HepG2 (cell line): ENCODE measurements around the gene IQCN. TPM values are rescaled to one million over a fixed set of nuclear protein-coding genes. Genes with fewer than 3 reads are reported as not detected.

Experiments
- ARID3A ChIP-seq: IDR thresholded peaks from 2 replicates; pipeline ENCODE4 v1.6.1; 2012; ENCODE audit warnings: low read depth, low read length, improper control_type of control experiment
- CHD4 ChIP-seq: fragments of 200-600 bp; sonication (generic); IDR thresholded peaks from 2 replicates; pipeline ENCODE4 v1.7.0; 2017; ENCODE audit warnings: mild to moderate bottlenecking, low read length, borderline replicate concordance
- DRAP1 ChIP-seq: IDR thresholded peaks from 2 replicates; pipeline ENCODE4 v1.6.1; 2016; ENCODE audit warnings: missing genetic modification reagents, missing compliant biosample characterization
- IKZF1 ChIP-seq: fragments of 450-650 bp; IDR thresholded peaks from 2 replicates; pipeline ENCODE4 v1.7.1; 2016
- IRF2 ChIP-seq: IDR thresholded peaks from 2 replicates; pipeline ENCODE4 v1.6.1; 2018; ENCODE audit warnings: missing genetic modification reagents, missing compliant biosample characterization
- IRX3 ChIP-seq: sonication (generic); formaldehyde crosslinking; IDR thresholded peaks from 2 replicates; pipeline ENCODE4 v1.8.1; 2023; ENCODE audit warnings: mild to moderate bottlenecking, low read depth, missing genetic modification reagents, borderline replicate concordance
- KAT8 ChIP-seq: IDR thresholded peaks from 2 replicates; pipeline ENCODE4 v1.6.1; 2016; ENCODE audit warnings: missing genetic modification reagents, missing compliant biosample characterization
- KLF13 ChIP-seq: sonication (generic); formaldehyde crosslinking; IDR thresholded peaks from 2 replicates; pipeline ENCODE4 v1.4.0; 2020; ENCODE audit warnings: mild to moderate bottlenecking, missing genetic modification reagents
- KMT2B ChIP-seq: IDR thresholded peaks from 2 replicates; pipeline ENCODE4 v1.6.1; 2016; ENCODE audit warnings: missing genetic modification reagents, missing compliant biosample characterization
- MNT ChIP-seq: fragments of 450-650 bp; IDR thresholded peaks from 2 replicates; pipeline ENCODE4 v1.6.1; 2016
- SNAPC5 ChIP-seq: sonication (generic); formaldehyde crosslinking; IDR thresholded peaks from 2 replicates; pipeline ENCODE4 v1.8.1; 2023; ENCODE audit warnings: mild to moderate bottlenecking, missing genetic modification reagents, borderline replicate concordance
- YY1 ChIP-seq: IDR thresholded peaks from 2 replicates; pipeline ENCODE4 v1.6.1; 2011; ENCODE audit warnings: low read length, low read depth, moderate library complexity, mild to moderate bottlenecking; ENCODE audit not compliant: insufficient read depth, insufficient replicate concordance
- ZBTB33 ChIP-seq: sonication (generic); formaldehyde crosslinking; IDR thresholded peaks from 2 replicates; pipeline ENCODE4 v1.4.0; 2020; ENCODE audit warnings: missing genetic modification reagents
- ZKSCAN5 ChIP-seq: sonication (generic); formaldehyde crosslinking; IDR thresholded peaks from 2 replicates; pipeline ENCODE4 v1.5.1; 2020; ENCODE audit warnings: mild to moderate bottlenecking, missing genetic modification reagents
- ZNF33A ChIP-seq: sonication (generic); formaldehyde crosslinking; IDR thresholded peaks from 2 replicates; pipeline ENCODE4 v1.5.1; 2020; ENCODE audit warnings: missing genetic modification reagents, mild to moderate bottlenecking, moderate library complexity, borderline replicate concordance
- ZNF574 ChIP-seq: sonication (generic); formaldehyde crosslinking; IDR thresholded peaks from 2 replicates; pipeline ENCODE4 v1.4.0; 2020; ENCODE audit warnings: missing genetic modification reagents
- ZNF589 ChIP-seq: sonication (generic); formaldehyde crosslinking; conservative IDR thresholded peaks from 2 replicates; pipeline ENCODE4 v1.8.0; 2022; ENCODE audit warnings: mild to moderate bottlenecking, moderate library complexity, missing genetic modification reagents
- ZNF724P ChIP-seq: sonication (generic); formaldehyde crosslinking; IDR thresholded peaks from 2 replicates; pipeline ENCODE4 v1.8.0; 2022; ENCODE audit warnings: missing genetic modification reagents, borderline replicate concordance
- ZNF747 ChIP-seq: sonication (generic); formaldehyde crosslinking; IDR thresholded peaks from 2 replicates; pipeline ENCODE4 v1.8.1; 2023; ENCODE audit warnings: missing genetic modification reagents, mild to moderate bottlenecking, borderline replicate concordance
- ZSCAN30 ChIP-seq: sonication (generic); formaldehyde crosslinking; IDR thresholded peaks from 2 replicates; pipeline ENCODE4 v1.5.0; 2020; ENCODE audit warnings: mild to moderate bottlenecking, missing genetic modification reagents
- polyA plus RNA-seq, 8 experiments: library from polyadenylated mRNA; depleted of rRNA in 3 of 8; stranded (reverse) in 7 of 8; unstranded in 1 of 8; fragments of >200 nt; fragmentation: Illumina TruSeq in 4 of 8; extraction: Trizol in 4 of 8; gene quantifications; 2 replicates each; pipeline versions ENCODE4 v1.2.1 to v1.2.3, GENCODE V29; 2011 to 2016; ENCODE audit warnings: low read depth in 4 of 8, missing spikeins in 1 of 8, mixed read lengths in 1 of 8; ENCODE audit not compliant: insufficient read depth in 1 of 8
- total RNA-seq, 5 experiments: library from RNA; depleted of rRNA; stranded (reverse); fragments of >200 nt; fragmentation: Illumina TruSeq; extraction: Trizol; gene quantifications; 2 replicates each; pipeline ENCODE4 v1.2.3, GENCODE V29; 2016; ENCODE audit warnings: low read depth in 1 of 5

The IQCN gene
- total and polyA plus RNA-seq, 2 of the 13 experiments (the other 11 are each of a cell fraction or from before 2014, with no cell fraction given) = 0.04 to 0.18 TPM

GRCh38 chr19:18300930-18301717 lies 26.9 kb upstream of the IQCN start (continued):
- TF ChIP-seq ZNF574 (CRISPR knock-in tag) (0 out of 2 replicates have a peak, but pooled peaks have one; percentile 32), ZNF747 (0 out of 2 replicates have a peak, but pooled peaks have one; percentile 32), IRX3 (CRISPR knock-in tag) (no peak), DRAP1 (CRISPR knock-in tag) (peak; percentile 17; the same call in 1 of the 2 replicates), ZNF589 (no peak), MNT (no peak), KAT8 (CRISPR knock-in tag) (peak; percentile 41; the same call in 1 of the 2 replicates), ARID3A (no peak), SNAPC5 (CRISPR knock-in tag) (no peak), YY1 (no peak), ZNF33A (CRISPR knock-in tag) (no peak), CHD4 (peak; percentile 20; the same call in 1 of the 2 replicates), KLF13 (CRISPR knock-in tag) (no peak), ZBTB33 (peak; percentile 43; the same call in 1 of the 2 replicates), IRF2 (CRISPR knock-in tag) (peak; percentile 57; the same call in 1 of the 2 replicates), KMT2B (CRISPR knock-in tag) (no peak), ZSCAN30 (CRISPR knock-in tag) (no peak), ZNF724P (no peak), ZKSCAN5 (CRISPR knock-in tag) (no peak), IKZF1 (no peak)
